ENCODE results near the gene DCAF15. TPM values are rescaled to one million over a fixed set of nuclear protein-coding genes. Genes with fewer than 3 reads are reported as not detected.

Gene DCAF15
- total RNA-seq, 2 donors from 2014 or later, result 7.0 to 20.4 TPM

DNA sequence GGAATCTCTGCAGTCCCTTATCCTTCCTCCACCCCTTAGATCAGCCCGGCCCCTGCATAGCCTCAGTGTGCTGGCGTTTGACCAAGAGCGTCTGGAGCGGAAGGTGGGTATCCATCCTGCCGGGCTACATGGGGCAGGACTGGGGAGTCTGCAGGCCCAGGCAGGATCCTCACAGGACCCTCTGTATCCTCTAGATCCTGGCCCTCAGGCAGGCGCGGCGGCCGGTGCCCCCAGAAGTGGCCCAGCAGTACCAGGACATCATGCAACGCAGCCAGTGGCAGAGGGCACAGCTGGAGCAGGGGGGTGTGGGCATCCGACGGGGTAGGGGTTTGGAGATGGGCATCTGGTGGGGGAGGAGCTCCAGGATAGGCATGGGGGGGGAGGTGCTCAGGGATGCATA is 23.0 kb upstream of the DCAF15 start:
- DNase-seq (no peak), ATAC-seq (no peak)
- Histone ChIP-seq H3K27ac (no peak overlapping the region), H3K4me3 (no peak overlapping the region), H3K4me1 (no peaks in the 10 kb centered on the region), H3K27me3 (no peaks in the 10 kb centered on the region), H3K9me3 (no peaks in the 10 kb centered on the region), H3K36me3 (replicated peaks in 1 of 2; ENCODE audit: insufficient read depth in 1 of 2, low read depth in 2 of 2) (peaks cover 3 to 10% of the 10 kb centered on the region in 2 donors)
- TF ChIP-seq, protein P1, sequence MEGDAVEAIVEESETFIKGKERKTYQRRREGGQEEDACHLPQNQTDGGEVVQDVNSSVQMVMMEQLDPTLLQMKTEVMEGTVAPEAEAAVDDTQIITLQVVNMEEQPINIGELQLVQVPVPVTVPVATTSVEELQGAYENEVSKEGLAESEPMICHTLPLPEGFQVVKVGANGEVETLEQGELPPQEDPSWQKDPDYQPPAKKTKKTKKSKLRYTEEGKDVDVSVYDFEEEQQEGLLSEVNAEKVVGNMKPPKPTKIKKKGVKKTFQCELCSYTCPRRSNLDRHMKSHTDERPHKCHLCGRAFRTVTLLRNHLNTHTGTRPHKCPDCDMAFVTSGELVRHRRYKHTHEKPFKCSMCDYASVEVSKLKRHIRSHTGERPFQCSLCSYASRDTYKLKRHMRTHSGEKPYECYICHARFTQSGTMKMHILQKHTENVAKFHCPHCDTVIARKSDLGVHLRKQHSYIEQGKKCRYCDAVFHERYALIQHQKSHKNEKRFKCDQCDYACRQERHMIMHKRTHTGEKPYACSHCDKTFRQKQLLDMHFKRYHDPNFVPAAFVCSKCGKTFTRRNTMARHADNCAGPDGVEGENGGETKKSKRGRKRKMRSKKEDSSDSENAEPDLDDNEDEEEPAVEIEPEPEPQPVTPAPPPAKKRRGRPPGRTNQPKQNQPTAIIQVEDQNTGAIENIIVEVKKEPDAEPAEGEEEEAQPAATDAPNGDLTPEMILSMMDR (IDR thresholded peaks at IDR 0.05), result no peak
- TF ChIP-seq POLR2A (IDR thresholded peaks at IDR 0.05), result no peak
- WGBS, 2 donors, result 87 to 92% methylated on average over 7 to 10 of the region's 12 CpGs
- intact Hi-C loops (cut with DNase I), result no loop called here

DNA sequence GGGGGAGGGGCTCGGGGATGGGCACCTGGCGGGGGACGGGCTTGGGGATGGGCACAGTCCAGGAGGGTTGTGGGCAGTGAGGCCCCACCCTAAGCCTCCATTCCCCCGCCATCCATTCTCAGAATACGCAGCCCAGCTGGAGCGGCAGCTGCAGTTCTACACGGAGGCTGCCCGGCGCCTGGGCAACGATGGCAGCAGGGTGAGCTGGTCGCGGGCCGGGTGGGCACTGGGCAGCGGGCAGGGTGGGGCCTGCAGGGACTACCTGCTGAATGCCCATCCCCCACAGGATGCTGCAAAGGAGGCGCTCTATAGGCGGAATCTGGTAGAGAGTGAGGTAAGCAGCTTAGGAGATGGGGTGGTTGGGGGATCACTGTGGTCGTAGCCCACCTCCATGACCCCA is 22.4 kb upstream of the DCAF15 start:
- intact Hi-C loops (cut with DNase I), result no loop called here
- no peak overlapping the region for H3K27ac ChIP-seq
- ATAC-seq (no peak), DNase-seq (no peak)
- WGBS, 2 donors, result 88 to 93% methylated on average over 6 to 7 of the region's 17 CpGs
- no peaks in the 10 kb centered on the region for H3K9me3 ChIP-seq
- no peaks in the 10 kb centered on the region for H3K27me3 ChIP-seq
- H3K4me1 ChIP-seq, result no peaks in the 10 kb centered on the region
- TF ChIP-seq, protein P1 (IDR thresholded peaks at IDR 0.05), result no peak
- no peak for TF ChIP-seq POLR2A (IDR thresholded peaks at IDR 0.05)
- H3K36me3 ChIP-seq (replicated peaks in 1 of 2; ENCODE audit: insufficient read depth in 1 of 2, low read depth in 2 of 2), result peaks cover 3 to 10% of the 10 kb centered on the region in 2 donors
- H3K4me3 ChIP-seq, result no peak overlapping the region

DNA sequence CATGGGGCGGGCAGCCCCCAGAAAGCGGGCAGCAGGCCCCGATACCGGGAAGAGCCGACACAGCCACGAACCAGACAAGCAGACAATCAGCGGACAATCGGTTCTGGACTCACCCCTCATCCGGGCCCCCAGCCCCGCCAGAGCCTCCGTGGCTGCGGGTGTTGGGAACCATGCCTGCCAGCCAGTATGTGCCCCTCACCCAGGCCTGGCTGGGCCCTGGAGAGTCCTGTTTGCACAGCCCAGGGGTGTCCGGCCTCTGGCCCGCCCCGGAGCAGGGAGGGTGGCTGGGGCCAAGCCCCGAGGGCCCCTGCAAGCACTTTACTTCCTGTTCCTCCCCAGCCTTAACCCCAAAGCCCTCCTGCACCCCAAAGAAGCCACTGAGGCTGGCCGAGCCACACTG is 21.9 kb upstream of the DCAF15 start:
- no peaks in the 10 kb centered on the region for H3K27me3 ChIP-seq
- TF ChIP-seq POLR2A (IDR thresholded peaks at IDR 0.05), result no peak
- TF ChIP-seq, protein P1 (IDR thresholded peaks at IDR 0.05), result no peak
- H3K4me3 ChIP-seq, result no peak overlapping the region
- H3K27ac ChIP-seq, result no peak overlapping the region
- H3K36me3 ChIP-seq (replicated peaks in 1 of 2; ENCODE audit: insufficient read depth in 1 of 2, low read depth in 2 of 2), result peaks cover 3 to 9% of the 10 kb centered on the region in 2 donors
- WGBS, 2 donors, result 84 to 90% methylated on average over 2 to 17 of the region's 17 CpGs
- H3K4me1 ChIP-seq, result no peaks in the 10 kb centered on the region
- no peaks in the 10 kb centered on the region for H3K9me3 ChIP-seq
- ATAC-seq, result no peak
- intact Hi-C loops (cut with DNase I), result no loop called here
- no peak for DNase-seq

DNA sequence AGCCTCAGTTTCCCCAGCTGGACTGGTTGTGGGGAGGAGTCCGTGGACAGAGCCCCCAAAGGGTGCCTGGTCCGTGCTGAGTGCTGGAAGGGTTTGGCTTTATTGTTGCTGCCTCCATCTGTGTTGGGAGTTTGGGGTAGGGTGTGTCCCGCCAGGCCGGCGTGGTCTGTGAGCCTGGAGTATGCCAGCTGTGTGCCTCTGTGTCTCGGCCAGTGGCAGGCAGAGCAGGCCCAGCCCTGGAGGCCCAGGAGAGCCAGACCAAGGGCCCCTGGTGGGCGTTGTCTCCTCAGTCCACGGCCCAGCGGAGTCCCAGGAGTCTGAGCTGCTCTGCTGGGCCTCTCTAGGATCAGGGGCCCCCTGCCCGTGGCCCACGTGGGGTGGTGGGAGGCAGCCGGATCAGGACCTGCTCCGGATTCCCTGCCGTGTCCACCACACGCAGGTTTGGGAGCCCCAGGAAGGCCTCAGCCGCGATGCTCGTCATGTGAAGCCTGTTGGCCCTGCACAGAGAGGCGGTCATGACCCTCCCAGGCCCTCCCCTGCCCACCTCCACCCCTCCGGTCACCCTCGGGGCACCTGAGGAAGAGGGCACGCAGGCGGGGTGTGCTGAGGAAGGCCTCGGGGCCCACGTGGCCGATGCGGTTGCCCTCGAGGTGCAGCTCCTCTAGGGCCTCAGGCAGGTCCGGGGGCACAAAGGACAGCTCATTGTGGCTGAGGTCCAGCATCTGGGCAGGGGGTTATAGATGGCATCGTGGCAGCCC is 20.7 kb upstream of the DCAF15 start:
- WGBS, 2 donors, result 81% methylated on average over 17 of the region's 30 CpGs; no CpG with 5 or more reads in 1 of the 2 donors
- TF ChIP-seq POLR2A (IDR thresholded peaks at IDR 0.05), result no peak
- TF ChIP-seq, protein P1 (IDR thresholded peaks at IDR 0.05), result no peak
- intact Hi-C loops (cut with DNase I), result no loop called here
- no peaks in the 10 kb centered on the region for H3K9me3 ChIP-seq
- H3K27me3 ChIP-seq, result no peaks in the 10 kb centered on the region
- H3K4me3 ChIP-seq, result no peak overlapping the region
- H3K36me3 ChIP-seq (replicated peaks in 1 of 2; ENCODE audit: insufficient read depth in 1 of 2, low read depth in 2 of 2), result peaks cover 3 to 6% of the 10 kb centered on the region in 2 donors
- H3K4me1 ChIP-seq, result no peaks in the 10 kb centered on the region
- no peak for ATAC-seq
- DNase-seq, result no peak
- no peak overlapping the region for H3K27ac ChIP-seq

DNA sequence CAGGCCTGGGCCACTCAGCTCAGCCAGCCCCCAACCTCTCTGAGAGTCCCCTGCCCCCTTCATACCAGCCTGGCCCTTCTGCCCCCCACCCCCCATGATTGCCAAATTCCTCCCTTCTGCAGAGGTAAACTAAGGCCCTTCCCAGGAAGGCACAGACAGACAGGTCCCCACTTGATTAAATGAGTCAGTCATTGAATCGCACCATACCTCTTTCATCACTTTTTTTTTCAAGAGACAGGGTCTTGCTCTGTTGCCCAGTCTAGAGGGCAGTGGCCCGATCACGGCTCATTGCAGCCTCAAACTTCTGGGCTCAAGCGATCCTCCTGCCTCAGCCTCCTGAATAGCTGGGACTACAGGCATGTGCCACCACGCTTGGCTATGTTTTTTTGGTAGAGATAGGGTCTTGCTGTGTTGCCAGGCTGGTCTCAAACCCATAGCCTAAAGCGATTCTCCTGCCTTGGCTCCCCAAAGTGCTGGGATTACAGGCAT is 20.1 kb upstream of the DCAF15 start:
- H3K4me3 ChIP-seq, result no peak overlapping the region
- H3K36me3 ChIP-seq (replicated peaks in 1 of 2; ENCODE audit: insufficient read depth in 1 of 2, low read depth in 2 of 2), result peaks cover under 1 to 3% of the 10 kb centered on the region in 2 donors
- 85 to 87% methylated on average over 6 of the region's 6 CpGs for WGBS, 2 donors
- H3K27ac ChIP-seq, result no peak overlapping the region
- intact Hi-C loops (cut with DNase I), result no loop called here
- no peaks in the 10 kb centered on the region for H3K27me3 ChIP-seq
- TF ChIP-seq POLR2A (IDR thresholded peaks at IDR 0.05), result no peak
- TF ChIP-seq, protein P1 (IDR thresholded peaks at IDR 0.05), result no peak
- H3K4me1 ChIP-seq, result no peaks in the 10 kb centered on the region
- ATAC-seq, result no peak
- DNase-seq, result no peak
- no peaks in the 10 kb centered on the region for H3K9me3 ChIP-seq

Measured in body of pancreas (tissue), 4 donors.